Measurements from ENCODE around the gene SLC17A5. TPM values are rescaled to one million over a fixed set of nuclear protein-coding genes. Genes with fewer than 3 reads are reported as not detected.
"Not testable (repeated sequence)": the region's sequence is repeated elsewhere in the genome, so short reads cannot be mapped to it uniquely, and the experiment has no call there.

SLC17A5 gene
- total RNA-seq, 2 experiments from 2014 or later = 7.4 to 9.6 TPM

DNA sequence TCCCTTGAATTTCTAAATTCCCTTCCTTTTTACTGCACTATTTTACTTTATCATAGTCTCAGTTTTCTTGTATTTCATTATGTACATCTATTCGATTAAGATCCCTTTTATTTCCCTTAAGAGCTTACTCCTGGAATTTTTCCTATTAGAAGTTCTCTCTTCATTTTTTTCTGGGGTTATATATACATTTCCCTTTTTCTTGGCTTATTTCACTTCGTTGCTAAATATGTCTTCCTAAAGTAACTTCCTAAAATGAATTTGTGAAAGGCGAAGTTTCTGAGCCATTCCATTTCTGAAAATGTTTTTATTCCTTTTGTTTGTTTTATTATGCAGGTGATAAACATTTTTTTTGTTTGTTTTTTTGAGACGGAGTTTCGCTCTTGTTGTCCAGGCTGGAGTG is 36.3 kb upstream of the SLC17A5 start:
- no peak overlapping the region for H3K4me3 ChIP-seq (ENCODE audit: low read depth, low read length, poor library complexity, severe bottlenecking)
- intact Hi-C loops (cut with micrococcal nuclease; ENCODE audit: unreplicated experiment) = no loop called here
- no peak for TF ChIP-seq EZH2phosphoT487 (IDR thresholded peaks at IDR 0.05; ENCODE audit: borderline replicate concordance, low read depth, low read length)
- TF ChIP-seq, protein P1, sequence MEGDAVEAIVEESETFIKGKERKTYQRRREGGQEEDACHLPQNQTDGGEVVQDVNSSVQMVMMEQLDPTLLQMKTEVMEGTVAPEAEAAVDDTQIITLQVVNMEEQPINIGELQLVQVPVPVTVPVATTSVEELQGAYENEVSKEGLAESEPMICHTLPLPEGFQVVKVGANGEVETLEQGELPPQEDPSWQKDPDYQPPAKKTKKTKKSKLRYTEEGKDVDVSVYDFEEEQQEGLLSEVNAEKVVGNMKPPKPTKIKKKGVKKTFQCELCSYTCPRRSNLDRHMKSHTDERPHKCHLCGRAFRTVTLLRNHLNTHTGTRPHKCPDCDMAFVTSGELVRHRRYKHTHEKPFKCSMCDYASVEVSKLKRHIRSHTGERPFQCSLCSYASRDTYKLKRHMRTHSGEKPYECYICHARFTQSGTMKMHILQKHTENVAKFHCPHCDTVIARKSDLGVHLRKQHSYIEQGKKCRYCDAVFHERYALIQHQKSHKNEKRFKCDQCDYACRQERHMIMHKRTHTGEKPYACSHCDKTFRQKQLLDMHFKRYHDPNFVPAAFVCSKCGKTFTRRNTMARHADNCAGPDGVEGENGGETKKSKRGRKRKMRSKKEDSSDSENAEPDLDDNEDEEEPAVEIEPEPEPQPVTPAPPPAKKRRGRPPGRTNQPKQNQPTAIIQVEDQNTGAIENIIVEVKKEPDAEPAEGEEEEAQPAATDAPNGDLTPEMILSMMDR (conservative IDR thresholded peaks at IDR 0.05; ENCODE audit: low read length) = no peak
- no peaks in the 10 kb centered on the region for H3K9me2 ChIP-seq (ENCODE audit: insufficient read depth, low read length)
- H3K4me1 ChIP-seq (ENCODE audit: insufficient read depth, low read length, poor library complexity, severe bottlenecking) = no peaks in the 10 kb centered on the region
- H3K4me2 ChIP-seq (ENCODE audit: low read length) = no peak overlapping the region
- H3K36me3 ChIP-seq (ENCODE audit: insufficient read depth, low read length) = no peaks in the 10 kb centered on the region
- ChIA-PET POLR2A (no interaction called here), CTCF (ENCODE audit: unreplicated experiment) (no interaction called here)
- H3K27ac ChIP-seq (ENCODE audit: low read depth, low read length, poor library complexity, severe bottlenecking) = no peak overlapping the region
- BruUV-seq (replicated peaks) = no TSS peak
- no peaks in the 10 kb centered on the region for H3K9me3 ChIP-seq (ENCODE audit: low read length)
- H4K20me1 ChIP-seq (ENCODE audit: insufficient read depth, low read length) = no peaks in the 10 kb centered on the region; the same call in 1 of the 2 replicates
- H3K79me2 ChIP-seq (ENCODE audit: insufficient read depth, low read depth, low read length) = no peaks in the 10 kb centered on the region
- no peak for DNase-seq (ENCODE audit: low spot score)
- H2AFZ ChIP-seq (ENCODE audit: low read length) = no peak overlapping the region

- Histone ChIP-seq H3K4me2 (ENCODE audit: low read length) (no peak overlapping the region), H4K20me1 (ENCODE audit: insufficient read depth, low read length) (no peaks in the 10 kb centered on the region; the same call in 1 of the 2 replicates), H3K27ac (ENCODE audit: low read depth, low read length, poor library complexity, severe bottlenecking) (no peak overlapping the region), H3K4me3 (ENCODE audit: low read depth, low read length, poor library complexity, severe bottlenecking) (no peak overlapping the region), H3K9me3 (ENCODE audit: low read length) (no peaks in the 10 kb centered on the region), H2AFZ (ENCODE audit: low read length) (no peak overlapping the region), H3K36me3 (ENCODE audit: insufficient read depth, low read length) (no peaks in the 10 kb centered on the region), H3K9me2 (ENCODE audit: insufficient read depth, low read length) (no peaks in the 10 kb centered on the region), H3K79me2 (ENCODE audit: insufficient read depth, low read depth, low read length) (no peaks in the 10 kb centered on the region), H3K4me1 (ENCODE audit: insufficient read depth, low read length, poor library complexity, severe bottlenecking) (no peaks in the 10 kb centered on the region)
- intact Hi-C loops (cut with micrococcal nuclease; ENCODE audit: unreplicated experiment) = no loop called here
- ChIA-PET CTCF (ENCODE audit: unreplicated experiment) (no interaction called here), POLR2A (interaction anchor here (0.6 kb wide), 1 partner anchor 169 kb away, joined by 3 read pairs; no protein-coding TSS in a partner anchor)
- TF ChIP-seq, protein P1 (conservative IDR thresholded peaks at IDR 0.05; ENCODE audit: low read length) = no peak
- no peak for TF ChIP-seq EZH2phosphoT487 (IDR thresholded peaks at IDR 0.05; ENCODE audit: borderline replicate concordance, low read depth, low read length)
- DNase-seq (ENCODE audit: low spot score) = no peak
- no TSS peak for BruUV-seq (replicated peaks)
These were observed 34.6 kb upstream of the SLC17A5 start for GRCh38 chr6:73688351-73688750.

GRCh38 chr6:73683574-73683973 is 29.8 kb upstream of the SLC17A5 start:
- intact Hi-C loops (cut with micrococcal nuclease; ENCODE audit: unreplicated experiment); H3K4me3 ChIP-seq (ENCODE audit: low read depth, low read length, poor library complexity, severe bottlenecking); H3K4me1 ChIP-seq (ENCODE audit: insufficient read depth, low read length, poor library complexity, severe bottlenecking); H4K20me1 ChIP-seq (ENCODE audit: insufficient read depth, low read length); H3K9me3 ChIP-seq (ENCODE audit: low read length); DNase-seq (ENCODE audit: low spot score); H3K4me2 ChIP-seq (ENCODE audit: low read length); BruUV-seq (replicated peaks); H3K9me2 ChIP-seq (ENCODE audit: insufficient read depth, low read length); H3K27ac ChIP-seq (ENCODE audit: low read depth, low read length, poor library complexity, severe bottlenecking); CTCF ChIA-PET (ENCODE audit: unreplicated experiment); H3K79me2 ChIP-seq (ENCODE audit: insufficient read depth, low read depth, low read length); POLR2A ChIA-PET; H2AFZ ChIP-seq (ENCODE audit: low read length); H3K36me3 ChIP-seq (ENCODE audit: insufficient read depth, low read length): not testable (repeated sequence)
